ENCODE data around the gene IL12RB1. TPM values are rescaled to one million over a fixed set of nuclear protein-coding genes. Genes with fewer than 3 reads are reported as not detected.

The IL12RB1 gene
- total and polyA plus RNA-seq, 2 of the 13 experiments (the other 11 are each of a cell fraction or from before 2014, with no cell fraction given) = 0.03 to 0.04 TPM

DNA sequence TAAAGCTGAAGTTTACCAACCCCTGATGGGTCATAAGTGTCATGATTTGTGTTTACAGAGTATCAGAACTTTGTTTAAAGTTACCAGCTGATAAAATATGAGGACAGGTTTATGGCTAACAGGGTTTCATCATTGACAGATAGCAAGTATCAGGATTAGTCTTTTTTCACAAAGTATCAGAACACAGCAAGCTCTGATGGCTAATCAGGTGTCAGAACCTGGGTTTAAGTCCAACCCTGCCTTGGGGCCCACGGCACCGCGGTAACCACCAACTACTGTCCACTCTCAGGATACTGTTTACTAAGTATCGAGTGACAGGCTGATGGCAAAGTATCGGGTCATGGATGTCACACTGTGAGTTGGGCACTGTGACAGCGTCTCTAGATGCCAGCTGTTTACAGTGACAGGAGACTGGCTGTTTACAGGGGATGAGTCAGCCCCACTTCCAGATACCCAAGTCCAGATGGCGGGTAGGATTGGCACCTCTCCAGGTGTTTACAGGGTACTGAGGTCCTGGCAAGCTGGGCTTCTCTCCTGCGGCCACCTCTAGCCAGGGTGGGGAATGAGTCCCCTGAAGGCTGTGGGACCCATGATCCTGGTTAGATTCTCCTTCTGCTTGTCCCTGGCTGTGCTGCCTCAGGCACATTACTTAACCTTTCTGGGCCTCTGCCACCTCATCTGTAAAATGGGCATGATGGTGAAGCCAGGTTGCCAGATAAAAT is 57.0 kb downstream of the IL12RB1 start (continued):
- TF ChIP-seq ZBTB26 (CRISPR knock-in tag; IDR thresholded peaks at IDR 0.05; ENCODE audit: borderline replicate concordance) = no peak
- no peak for TF ChIP-seq ZNF468 (CRISPR knock-in tag; IDR thresholded peaks at IDR 0.05)
- TF ChIP-seq RFXANK (CRISPR knock-in tag; IDR thresholded peaks at IDR 0.05) = no peak
- peak; percentile 65; the same call in 1 of the 2 replicates for TF ChIP-seq PITX1 (CRISPR knock-in tag; IDR thresholded peaks at IDR 0.05)
- TF ChIP-seq FOSL1 (CRISPR knock-in tag; IDR thresholded peaks at IDR 0.05; ENCODE audit: borderline replicate concordance) = peak; percentile 71; the same call in 1 of the 2 replicates
- no peak for TF ChIP-seq ZNF703 (CRISPR knock-in tag; IDR thresholded peaks at IDR 0.05; ENCODE audit: borderline replicate concordance)
- TF ChIP-seq ZNF850 (CRISPR knock-in tag; conservative IDR thresholded peaks at IDR 0.05) = no peak
- no peak for TF ChIP-seq ZNF615 (CRISPR knock-in tag; IDR thresholded peaks at IDR 0.05; ENCODE audit: borderline replicate concordance)
- TF ChIP-seq DMTF1 (CRISPR knock-in tag; IDR thresholded peaks at IDR 0.05) = no peak
- no peak for TF ChIP-seq ZSCAN22 (CRISPR knock-in tag; IDR thresholded peaks at IDR 0.05)
- TF ChIP-seq, protein P1, sequence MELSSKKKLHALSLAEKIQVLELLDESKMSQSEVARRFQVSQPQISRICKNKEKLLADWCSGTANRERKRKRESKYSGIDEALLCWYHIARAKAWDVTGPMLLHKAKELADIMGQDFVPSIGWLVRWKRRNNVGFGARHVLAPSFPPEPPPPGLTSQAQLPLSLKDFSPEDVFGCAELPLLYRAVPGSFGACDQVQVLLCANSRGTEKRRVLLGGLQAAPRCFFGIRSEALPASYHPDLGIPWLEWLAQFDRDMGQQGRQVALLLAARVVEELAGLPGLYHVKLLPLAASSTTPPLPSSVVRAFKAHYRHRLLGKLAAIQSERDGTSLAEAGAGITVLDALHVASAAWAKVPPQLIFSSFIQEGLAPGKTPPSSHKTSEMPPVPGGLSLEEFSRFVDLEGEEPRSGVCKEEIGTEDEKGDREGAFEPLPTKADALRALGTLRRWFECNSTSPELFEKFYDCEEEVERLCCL (CRISPR knock-in tag; IDR thresholded peaks at IDR 0.05; ENCODE audit: borderline replicate concordance) = no peak
- TF ChIP-seq ZNF790 (CRISPR knock-in tag; IDR thresholded peaks at IDR 0.05; ENCODE audit: borderline replicate concordance) = no peak
- TF ChIP-seq ZNF530 (CRISPR knock-in tag; IDR thresholded peaks at IDR 0.05; ENCODE audit: low read depth) = no peak
- no peak for TF ChIP-seq HNRNPK (IDR thresholded peaks at IDR 0.05; ENCODE audit: low read depth, low read length, poor library complexity, severe bottlenecking)
- no peak for TF ChIP-seq ZNF10 (CRISPR knock-in tag; IDR thresholded peaks at IDR 0.05; ENCODE audit: borderline replicate concordance, low read depth)
- no peak for TF ChIP-seq ZNF749 (CRISPR knock-in tag; IDR thresholded peaks at IDR 0.05; ENCODE audit: borderline replicate concordance)
- no peak for TF ChIP-seq MEF2D (CRISPR knock-in tag; IDR thresholded peaks at IDR 0.05)
- no peak for TF ChIP-seq HMG20B (CRISPR knock-in tag; conservative IDR thresholded peaks at IDR 0.05)
- TF ChIP-seq FOXK1 (CRISPR knock-in tag; IDR thresholded peaks at IDR 0.05; ENCODE audit: borderline replicate concordance, low read depth) = peak; percentile 59; the same call in 1 of the 2 replicates
- TF ChIP-seq ZKSCAN5 (CRISPR knock-in tag; IDR thresholded peaks at IDR 0.05) = no peak
- TF ChIP-seq IKZF1 (IDR thresholded peaks at IDR 0.05) = no peak
- no peak for TF ChIP-seq ZBTB37 (CRISPR knock-in tag; IDR thresholded peaks at IDR 0.05)
- TF ChIP-seq ZNF264 (CRISPR knock-in tag; IDR thresholded peaks at IDR 0.05) = no peak
- TF ChIP-seq ZBTB3 (CRISPR knock-in tag; IDR thresholded peaks at IDR 0.05; ENCODE audit: borderline replicate concordance, low read depth) = no peak
